Activated naive CD4-positive, alpha-beta T cell treated with Interleukin-2 at 50 U/mL for 16 hours (primary cell): ENCODE results near the gene TWIST1.

Source experiments
- DNase-seq: peaks from one replicate; pipeline ENCODE4 v3.0.0-alpha.2; 2020

Gene TWIST1

GRCh38 chr7:19113002-19113350 lies 4.5 kb downstream of the TWIST1 start:
- no peak for DNase-seq

GRCh38 chr7:19112274-19113001 lies 5.0 kb downstream of the TWIST1 start:
- no peak for DNase-seq

- DNase-seq = no peak
Observed at GRCh38 chr7:19111474-19112273, 5.8 kb downstream of the TWIST1 start.

- no peak for DNase-seq
Observed at GRCh38 chr7:19110776-19111175, 6.7 kb downstream of the TWIST1 start.

GRCh38 chr7:19110026-19110730 lies 7.3 kb downstream of the TWIST1 start:
- no peak for DNase-seq

- no peak for DNase-seq
Observed at GRCh38 chr7:19109000-19109946, 8.2 kb downstream of the TWIST1 start.

GRCh38 chr7:19107356-19108146 lies 9.9 kb downstream of the TWIST1 start:
- no peak for DNase-seq

- no peak for DNase-seq
Observed at GRCh38 chr7:19107081-19107355, 10.4 kb downstream of the TWIST1 start.

GRCh38 chr7:19106241-19107080 lies 11.0 kb downstream of the TWIST1 start:
- DNase-seq = no peak

GRCh38 chr7:19105546-19105945 lies 11.9 kb downstream of the TWIST1 start:
- no peak for DNase-seq

GRCh38 chr7:19104811-19105210 lies 12.6 kb downstream of the TWIST1 start:
- DNase-seq = no peak

GRCh38 chr7:19102884-19103283 lies 14.6 kb downstream of the TWIST1 start:
- DNase-seq = no peak

- no peak for DNase-seq
Observed at GRCh38 chr7:19101909-19102308, 15.5 kb downstream of the TWIST1 start.

GRCh38 chr7:19101472-19101871 lies 16.0 kb downstream of the TWIST1 start:
- DNase-seq = no peak

GRCh38 chr7:19099924-19100323 lies 17.5 kb downstream of the TWIST1 start:
- no peak for DNase-seq

GRCh38 chr7:19099194-19099593 lies 18.2 kb downstream of the TWIST1 start:
- DNase-seq = no peak

- DNase-seq = no peak
Observed at GRCh38 chr7:19098510-19098909, 18.9 kb downstream of the TWIST1 start.

- no peak for DNase-seq
Observed at GRCh38 chr7:19097165-19098055, 20.0 kb downstream of the TWIST1 start.

GRCh38 chr7:19095353-19095860 lies 22.0 kb downstream of the TWIST1 start:
- no peak for DNase-seq
